Stimulated activated naive CD8-positive, alpha-beta T cell treated with anti-CD3 and anti-CD28 coated beads, Interleukin-15, Interleukin-2, amounts not matched to agents 100 ng/mL and 50 ng/mL, for 24 hours (primary cell): Measurements from ENCODE around the gene CCT7.
"Not testable (repeated sequence)": the region's sequence is repeated elsewhere in the genome, so short reads cannot be mapped to it uniquely, and the experiment has no call there.

ENCODE experiments used
- H3K27ac Mint-ChIP-seq: one replicate; pipeline ENCODE4 v1.8.0; 2021; ENCODE audit warnings: mild to moderate bottlenecking, mixed read lengths
- H3K27me3 Mint-ChIP-seq: one replicate; pipeline ENCODE4 v1.8.0; 2021; ENCODE audit warnings: mixed read lengths
- H3K36me3 Mint-ChIP-seq: one replicate; pipeline ENCODE4 v1.8.0; 2021; ENCODE audit warnings: low read depth, mixed read lengths
- H3K4me1 Mint-ChIP-seq: one replicate; pipeline ENCODE4 v1.8.0; 2021; ENCODE audit warnings: low read depth, mixed read lengths
- H3K4me3 Mint-ChIP-seq: one replicate; pipeline ENCODE4 v1.8.0; 2021; ENCODE audit warnings: mild to moderate bottlenecking, mixed read lengths
- H3K9me3 Mint-ChIP-seq: one replicate; pipeline ENCODE4 v1.8.0; 2021; ENCODE audit warnings: mixed read lengths

The CCT7 gene

DNA sequence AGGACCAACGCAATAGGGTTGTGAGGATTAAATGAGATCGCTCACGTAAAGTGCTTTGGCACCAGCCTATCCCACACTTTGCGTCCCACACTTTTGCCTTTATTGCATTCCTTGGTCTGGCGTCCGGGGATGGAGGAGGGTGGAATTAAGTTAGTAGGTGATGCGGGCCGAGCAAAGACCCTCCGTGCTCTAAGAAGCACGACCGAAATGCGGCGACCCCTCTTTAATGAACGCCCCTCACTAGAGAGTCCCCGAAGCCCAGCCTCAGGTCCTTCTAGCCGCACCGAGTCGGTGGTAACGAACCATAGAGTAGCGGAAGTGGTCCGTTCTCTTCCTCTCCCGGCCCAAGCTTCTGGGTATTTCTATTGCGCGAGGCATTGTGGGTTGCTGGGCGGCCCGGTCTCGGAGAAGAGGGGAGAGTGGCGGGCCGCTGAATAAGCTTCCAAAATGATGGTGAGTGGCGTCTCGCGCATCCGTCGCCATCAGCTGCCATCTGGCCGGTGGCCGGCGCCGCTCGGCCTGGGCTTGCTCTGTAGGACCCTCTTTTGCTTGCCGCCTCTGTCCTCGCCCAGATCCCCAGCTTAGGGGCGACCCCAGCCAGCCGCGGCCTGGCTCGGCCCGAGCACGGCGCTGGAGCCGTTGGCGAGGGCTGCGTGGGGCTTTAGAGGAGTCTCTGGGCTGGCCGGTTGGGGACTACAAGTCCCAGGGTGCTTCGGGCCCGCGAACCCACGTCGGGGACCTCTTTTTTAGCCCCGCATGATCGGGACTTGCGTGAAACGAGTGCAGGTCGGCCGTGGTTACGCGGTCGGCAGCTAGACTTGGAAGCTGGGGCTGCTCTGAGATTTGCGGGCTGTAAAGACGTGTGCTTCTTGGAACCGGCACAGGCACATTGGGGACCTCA lies at the start of gene CCT7:
Gene CCT7, plus strand, starts transcription at position 377 of the 901 bp plus-strand sequence. Its CDS starts 71 bp downstream, at position 448.
- Mint-ChIP-seq H3K27me3 (no peaks in the 10 kb centered on the region), H3K27ac (peak within 1 kb of the TSS; percentile 96), H3K36me3 (peaks cover 40% of the 10 kb centered on the region), H3K4me3 (peak within 1 kb of the TSS; percentile 93), H3K4me1 (peaks cover 42% of the 10 kb centered on the region), H3K9me3 (no peaks in the 10 kb centered on the region)

DNA sequence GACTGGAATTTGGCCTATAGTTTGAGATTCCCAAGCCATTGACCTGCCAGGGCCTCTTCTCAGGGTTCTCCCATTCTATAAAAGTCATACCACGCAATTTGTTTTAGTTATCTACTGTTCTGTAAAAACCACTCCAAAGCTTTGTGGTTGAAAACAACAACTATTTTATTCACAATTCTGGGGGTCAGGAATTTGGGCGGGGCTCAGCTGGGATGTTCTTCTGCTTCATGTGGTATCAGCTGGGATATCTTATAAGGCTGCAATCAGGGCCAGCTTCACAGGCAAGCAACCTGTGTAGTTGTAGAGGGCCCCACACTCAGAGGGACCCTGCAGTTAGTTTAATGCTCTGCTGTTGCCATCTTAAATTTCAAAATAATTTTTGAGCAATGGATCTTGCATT lies 48.1 kb upstream of the CCT7 start:
- Mint-ChIP-seq H3K4me3 (no peak overlapping the region), H3K27me3 (peaks cover 14% of the 10 kb centered on the region), H3K9me3 (no peaks in the 10 kb centered on the region), H3K27ac (no peak overlapping the region), H3K4me1 (no peaks in the 10 kb centered on the region), H3K36me3 (no peaks in the 10 kb centered on the region)

DNA sequence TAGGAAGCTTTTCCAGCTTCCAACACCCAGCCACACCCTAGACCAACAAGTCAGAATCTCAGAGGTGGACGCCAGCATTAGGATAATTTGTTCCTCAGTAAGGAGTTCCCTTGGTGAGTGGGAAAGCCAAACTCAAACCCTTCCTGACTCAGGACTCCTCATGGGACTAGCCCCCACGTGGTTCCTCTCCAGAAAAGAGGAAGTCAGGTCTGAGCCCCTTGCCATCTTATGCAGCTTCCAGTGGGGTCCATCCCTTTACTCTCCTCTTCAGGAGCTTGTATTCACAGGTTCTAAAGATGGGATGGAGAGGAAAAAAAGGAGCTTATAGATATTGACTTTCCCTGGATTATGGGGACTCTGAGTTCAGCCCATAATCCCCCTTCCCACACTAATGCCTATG lies 46.6 kb upstream of the CCT7 start:
- Mint-ChIP-seq H3K4me1 (no peaks in the 10 kb centered on the region), H3K4me3 (no peak overlapping the region), H3K27ac (no peak overlapping the region), H3K27me3 (peaks cover 14% of the 10 kb centered on the region), H3K36me3 (no peaks in the 10 kb centered on the region), H3K9me3 (no peaks in the 10 kb centered on the region)

- H3K4me3 Mint-ChIP-seq = no peak overlapping the region
- peaks cover 5% of the 10 kb centered on the region for H3K4me1 Mint-ChIP-seq
- H3K27ac Mint-ChIP-seq = no peak overlapping the region
- peaks cover 39% of the 10 kb centered on the region for H3K27me3 Mint-ChIP-seq
- H3K9me3 Mint-ChIP-seq = no peaks in the 10 kb centered on the region
- H3K36me3 Mint-ChIP-seq = no peaks in the 10 kb centered on the region
These were observed 36.5 kb upstream of the CCT7 start for GRCh38 chr2:73197579-73197978.

DNA sequence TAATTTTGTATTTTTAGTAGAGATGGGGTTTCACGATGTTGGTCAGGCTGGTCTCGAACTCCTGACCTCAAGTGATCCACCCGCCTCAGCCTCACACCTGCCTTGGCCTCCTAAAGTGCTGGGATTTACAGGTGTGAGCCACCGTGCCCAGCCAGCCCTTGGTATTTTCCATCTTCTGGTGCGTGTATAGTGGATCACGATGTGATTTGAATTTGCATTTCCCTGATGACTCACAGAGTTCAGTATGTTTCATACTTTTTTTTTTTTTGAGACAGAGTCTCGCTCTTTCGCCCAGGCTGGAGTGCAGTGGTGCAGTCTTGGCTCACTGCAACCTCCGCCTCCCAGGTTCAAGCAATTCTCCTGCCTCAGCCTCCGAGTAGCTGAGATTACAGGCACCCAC lies 33.8 kb upstream of the CCT7 start:
- not testable (repeated sequence) for H3K9me3 Mint-ChIP-seq, H3K4me1 Mint-ChIP-seq, H3K27ac Mint-ChIP-seq, H3K4me3 Mint-ChIP-seq, H3K36me3 Mint-ChIP-seq
- peaks cover 55% of the 10 kb centered on the region for H3K27me3 Mint-ChIP-seq

DNA sequence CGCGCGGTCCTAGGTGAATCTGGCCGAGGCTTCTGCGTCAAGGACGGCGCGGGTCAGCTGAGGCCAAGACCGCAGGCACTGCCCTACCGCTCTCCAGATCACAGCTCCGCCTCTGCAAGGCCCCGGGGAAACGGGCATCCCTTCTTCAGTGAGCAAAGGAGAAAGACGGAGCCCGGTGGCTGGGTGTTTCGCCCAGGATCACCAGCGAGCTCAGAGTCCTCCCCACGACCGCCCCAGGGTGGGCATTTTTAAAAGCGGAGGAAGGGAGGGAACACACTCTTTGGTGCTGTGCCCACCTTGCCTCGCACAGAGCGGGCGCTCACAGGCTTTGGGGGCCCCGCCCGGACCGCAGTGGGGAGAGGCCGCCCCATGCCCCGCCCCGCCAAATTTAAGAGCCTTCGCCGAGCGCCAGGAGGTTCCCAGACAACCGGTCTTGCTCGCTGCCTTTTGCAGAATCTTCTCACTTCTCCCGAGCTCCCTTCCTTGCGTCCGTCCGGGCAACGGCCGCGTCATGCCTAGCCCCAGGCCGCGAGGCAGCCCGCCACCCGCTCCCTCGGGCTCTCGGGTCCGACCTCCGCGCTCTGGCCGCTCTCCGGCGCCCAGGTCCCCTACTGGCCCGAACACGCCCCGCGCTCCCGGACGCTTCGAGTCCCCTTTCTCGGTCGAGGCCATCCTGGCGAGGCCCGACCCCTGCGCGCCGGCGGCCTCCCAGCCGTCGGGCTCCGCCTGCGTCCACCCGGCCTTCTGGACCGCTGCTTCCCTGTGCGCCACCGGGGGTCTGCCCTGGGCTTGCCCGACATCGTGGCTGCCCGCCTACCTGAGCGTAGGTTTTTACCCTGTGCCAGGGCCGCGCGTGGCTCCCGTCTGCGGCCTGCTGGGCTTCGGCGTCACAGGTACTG lies 31.7 kb upstream of the CCT7 start, which contains the start of gene NOTO:
Gene NOTO, plus strand, starts transcription at position 419 of the 899 bp plus-strand sequence. Its CDS starts 93 bp downstream, at position 512.
- H3K27me3 Mint-ChIP-seq = peaks cover 52% of the 10 kb centered on the region
- no peaks in the 10 kb centered on the region for H3K9me3 Mint-ChIP-seq
- peaks cover 8% of the 10 kb centered on the region for H3K4me1 Mint-ChIP-seq
- H3K4me3 Mint-ChIP-seq = peak within 1 kb of the TSS; percentile 53
- H3K36me3 Mint-ChIP-seq = no peaks in the 10 kb centered on the region
- H3K27ac Mint-ChIP-seq = no peak within 1 kb of the TSS

DNA sequence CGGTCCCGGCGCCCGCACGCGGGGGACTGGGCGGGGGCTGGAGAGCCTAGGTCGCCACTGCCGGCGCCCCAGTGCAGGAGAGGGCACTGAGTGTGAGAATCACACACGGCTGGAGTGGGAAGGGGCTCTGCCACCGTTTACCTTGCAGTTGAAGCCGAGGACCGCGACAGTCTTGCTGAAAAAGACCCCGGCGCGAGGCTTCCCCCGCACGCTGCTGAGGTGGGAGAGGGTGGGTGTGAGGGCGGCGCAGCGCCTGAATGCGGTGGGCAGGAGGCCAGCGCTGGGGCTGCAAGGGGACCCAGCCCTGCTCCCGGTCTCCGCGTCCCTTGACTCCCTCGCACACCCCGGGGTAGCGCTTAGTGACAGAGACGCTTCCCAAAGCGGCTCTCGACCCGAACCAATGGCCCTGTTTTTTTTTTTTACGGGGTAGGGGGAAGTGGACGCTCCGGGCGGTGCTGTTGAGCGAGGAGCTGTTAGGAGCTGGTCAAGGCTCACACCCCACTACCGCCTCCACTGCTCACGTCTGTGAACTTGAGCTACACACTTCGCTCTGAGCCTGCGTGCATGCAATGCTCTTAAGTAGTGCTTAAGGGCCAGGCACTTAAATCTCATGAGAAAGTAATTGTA lies 30.9 kb upstream of the CCT7 start:
- Mint-ChIP-seq H3K9me3 (no peaks in the 10 kb centered on the region), H3K4me3 (no peak overlapping the region), H3K36me3 (no peaks in the 10 kb centered on the region), H3K27ac (no peak overlapping the region), H3K4me1 (peaks cover 8% of the 10 kb centered on the region), H3K27me3 (peaks cover 50% of the 10 kb centered on the region)

DNA sequence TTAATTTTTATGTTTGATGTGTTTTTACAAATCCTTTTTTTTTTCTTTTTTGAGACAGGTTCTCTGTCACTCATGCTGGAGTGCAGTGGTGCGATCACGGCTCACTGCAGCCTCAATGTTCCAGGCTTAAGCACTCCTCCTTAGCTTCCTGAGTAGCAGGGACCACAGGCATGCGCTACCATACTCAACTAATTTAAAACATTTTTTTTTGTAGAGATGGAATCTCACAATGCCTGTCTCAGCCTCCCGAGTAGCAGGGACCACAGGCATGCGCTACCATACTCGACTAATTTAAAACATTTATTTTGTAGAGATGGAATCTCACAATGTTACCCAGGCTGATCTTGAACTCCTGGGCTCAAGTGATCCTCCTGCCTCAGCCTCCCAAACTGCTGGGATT lies 28.5 kb upstream of the CCT7 start:
- peaks cover 32% of the 10 kb centered on the region for H3K27me3 Mint-ChIP-seq
- H3K4me1 Mint-ChIP-seq = peaks cover 8% of the 10 kb centered on the region
- no peaks in the 10 kb centered on the region for H3K9me3 Mint-ChIP-seq
- no peak overlapping the region for H3K4me3 Mint-ChIP-seq
- H3K27ac Mint-ChIP-seq = no peak overlapping the region
- no peaks in the 10 kb centered on the region for H3K36me3 Mint-ChIP-seq

- Mint-ChIP-seq H3K4me3 (no peak overlapping the region), H3K4me1 (peaks cover 12% of the 10 kb centered on the region), H3K36me3 (no peaks in the 10 kb centered on the region), H3K27ac (no peak overlapping the region), H3K9me3 (no peaks in the 10 kb centered on the region), H3K27me3 (peaks cover 22% of the 10 kb centered on the region)
These were observed 25.9 kb upstream of the CCT7 start for GRCh38 chr2:73208258-73208657.

GRCh38 chr2:73210019-73210418 lies 24.1 kb upstream of the CCT7 start:
- Mint-ChIP-seq H3K4me3 (no peak overlapping the region), H3K27ac (no peak overlapping the region), H3K36me3 (no peaks in the 10 kb centered on the region), H3K4me1 (peaks cover 25% of the 10 kb centered on the region), H3K9me3 (no peaks in the 10 kb centered on the region), H3K27me3 (peaks cover 9% of the 10 kb centered on the region)

GRCh38 chr2:73210696-73211095 lies 23.4 kb upstream of the CCT7 start:
- Mint-ChIP-seq H3K36me3 (no peaks in the 10 kb centered on the region), H3K9me3 (no peaks in the 10 kb centered on the region), H3K27me3 (peaks cover 6% of the 10 kb centered on the region), H3K4me1 (peaks cover 32% of the 10 kb centered on the region), H3K27ac (no peak overlapping the region), H3K4me3 (no peak overlapping the region)

- H3K4me3 Mint-ChIP-seq = no peak overlapping the region
- H3K9me3 Mint-ChIP-seq = no peaks in the 10 kb centered on the region
- H3K4me1 Mint-ChIP-seq = peaks cover 36% of the 10 kb centered on the region
- H3K27me3 Mint-ChIP-seq = no peaks in the 10 kb centered on the region
- H3K27ac Mint-ChIP-seq = no peak overlapping the region
- H3K36me3 Mint-ChIP-seq = no peaks in the 10 kb centered on the region
These were observed 22.0 kb upstream of the CCT7 start for GRCh38 chr2:73212098-73212447.

DNA sequence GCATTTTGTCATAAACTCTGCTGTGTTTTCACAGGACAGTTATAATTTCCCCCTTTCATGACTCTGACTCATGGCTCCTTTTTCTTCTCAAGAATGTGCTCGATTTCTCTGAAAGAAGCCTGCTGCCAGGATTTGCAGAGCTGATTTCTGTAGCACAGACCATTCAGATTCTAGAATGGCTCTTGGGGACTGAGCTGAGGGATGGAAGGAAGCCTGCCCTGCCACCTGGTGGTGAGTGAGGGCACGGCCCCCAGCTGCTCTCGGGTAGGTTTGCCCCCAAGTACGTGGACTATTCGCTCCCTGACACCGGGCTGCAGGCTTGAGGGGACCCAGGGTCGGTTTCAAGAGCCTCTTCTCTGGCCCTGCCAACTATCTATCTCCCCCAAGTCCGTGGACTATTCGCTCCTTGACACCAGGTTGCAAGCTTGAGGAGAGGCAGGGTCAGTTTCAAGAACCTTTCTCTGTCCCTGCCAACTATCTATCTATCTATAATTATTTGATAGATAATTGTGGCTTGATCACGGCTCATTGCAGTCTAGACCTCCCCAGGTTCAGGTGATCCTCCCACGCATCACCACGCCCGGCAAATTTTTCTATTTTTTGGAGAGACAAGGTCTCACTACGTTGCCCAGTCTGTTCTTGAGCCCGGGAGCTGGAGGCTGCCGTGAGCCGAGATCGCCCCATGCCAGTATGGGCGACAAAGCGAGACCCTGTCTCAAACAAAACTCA lies 21.5 kb upstream of the CCT7 start:
- Mint-ChIP-seq H3K36me3 (no peaks in the 10 kb centered on the region), H3K4me3 (no peak overlapping the region), H3K9me3 (no peaks in the 10 kb centered on the region), H3K27me3 (no peaks in the 10 kb centered on the region), H3K27ac (no peak overlapping the region), H3K4me1 (peaks cover 37% of the 10 kb centered on the region)
